ENCODE results near the gene MSGN1. TPM values are rescaled to one million over a fixed set of nuclear protein-coding genes. Genes with fewer than 3 reads are reported as not detected.

MSGN1 gene, protein sequence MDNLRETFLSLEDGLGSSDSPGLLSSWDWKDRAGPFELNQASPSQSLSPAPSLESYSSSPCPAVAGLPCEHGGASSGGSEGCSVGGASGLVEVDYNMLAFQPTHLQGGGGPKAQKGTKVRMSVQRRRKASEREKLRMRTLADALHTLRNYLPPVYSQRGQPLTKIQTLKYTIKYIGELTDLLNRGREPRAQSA
- 1 to 10 TPM in 3 of 12 donors, under 1 TPM in 5, not detected in 4; 0.34 to 1.5 (median 0.77) TPM for polyA plus RNA-seq (ENCODE audit: insufficient read length in 12 of 12)
- long read RNA-seq, donor 1: 0 reads
- long read RNA-seq, donor 2: 0 reads
- long read RNA-seq, donor 3, partial matches to known transcripts: 0 of 1 reads
- long read RNA-seq, donor 3, other reads (novel, unspliced or antisense): 0 of 1 reads
- long read RNA-seq, donor 4: 0 reads
- long read RNA-seq, donor 5: 0 reads
- long read RNA-seq, donor 6: 0 reads
- long read RNA-seq, donor 7: 0 reads
- long read RNA-seq, donor 8: 0 reads
- long read RNA-seq, donor 9: 0 reads
- long read RNA-seq, donor 10: 0 reads
- long read RNA-seq, donor 11: 0 reads

DNA sequence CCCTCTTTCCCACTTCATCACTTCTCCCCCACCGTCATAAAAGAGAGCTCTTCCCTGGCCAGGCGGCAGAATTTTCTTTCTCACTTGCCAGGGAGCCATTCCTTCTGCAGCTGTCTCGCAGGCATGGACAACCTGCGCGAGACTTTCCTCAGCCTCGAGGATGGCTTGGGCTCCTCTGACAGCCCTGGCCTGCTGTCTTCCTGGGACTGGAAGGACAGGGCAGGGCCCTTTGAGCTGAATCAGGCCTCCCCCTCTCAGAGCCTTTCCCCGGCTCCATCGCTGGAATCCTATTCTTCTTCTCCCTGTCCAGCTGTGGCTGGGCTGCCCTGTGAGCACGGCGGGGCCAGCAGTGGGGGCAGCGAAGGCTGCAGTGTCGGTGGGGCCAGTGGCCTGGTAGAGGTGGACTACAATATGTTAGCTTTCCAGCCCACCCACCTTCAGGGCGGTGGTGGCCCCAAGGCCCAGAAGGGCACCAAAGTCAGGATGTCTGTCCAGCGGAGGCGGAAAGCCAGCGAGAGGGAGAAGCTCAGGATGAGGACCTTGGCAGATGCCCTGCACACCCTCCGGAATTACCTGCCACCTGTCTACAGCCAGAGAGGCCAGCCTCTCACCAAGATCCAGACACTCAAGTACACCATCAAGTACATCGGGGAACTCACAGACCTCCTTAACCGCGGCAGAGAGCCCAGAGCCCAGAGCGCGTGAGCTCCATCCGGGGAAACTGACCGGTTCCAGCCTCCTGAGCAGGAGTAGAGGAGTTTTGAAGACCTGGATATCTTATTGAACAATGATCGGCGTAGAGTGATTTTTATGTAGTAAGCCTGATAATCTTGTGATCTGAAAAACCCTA, at the start of gene MSGN1:
Gene MSGN1, plus strand, starts transcription at position 65 of the 850 bp plus-strand sequence. Its CDS starts 59 bp downstream, at position 124.
- DNase-seq: no peak

DNA sequence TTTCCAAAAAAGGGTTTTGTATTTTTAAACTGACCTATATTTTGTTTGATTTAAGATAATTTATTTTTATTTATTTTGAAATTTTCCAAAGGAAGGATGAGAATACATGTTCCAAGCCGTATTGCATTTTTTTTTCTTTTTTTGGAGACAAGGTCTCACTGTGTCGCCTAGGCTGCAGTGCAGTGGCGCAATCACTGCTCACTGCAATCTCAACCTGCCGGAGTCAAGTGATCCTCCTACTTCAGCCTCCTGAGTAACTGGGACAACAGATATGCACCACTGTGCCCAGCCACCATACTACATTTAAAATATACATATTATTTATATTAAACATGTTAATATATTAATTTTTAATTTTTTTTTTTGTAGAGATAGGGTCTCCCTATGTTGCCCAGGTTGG, 47.4 kb upstream of the MSGN1 start:
- DNase-seq: no peak

DNA sequence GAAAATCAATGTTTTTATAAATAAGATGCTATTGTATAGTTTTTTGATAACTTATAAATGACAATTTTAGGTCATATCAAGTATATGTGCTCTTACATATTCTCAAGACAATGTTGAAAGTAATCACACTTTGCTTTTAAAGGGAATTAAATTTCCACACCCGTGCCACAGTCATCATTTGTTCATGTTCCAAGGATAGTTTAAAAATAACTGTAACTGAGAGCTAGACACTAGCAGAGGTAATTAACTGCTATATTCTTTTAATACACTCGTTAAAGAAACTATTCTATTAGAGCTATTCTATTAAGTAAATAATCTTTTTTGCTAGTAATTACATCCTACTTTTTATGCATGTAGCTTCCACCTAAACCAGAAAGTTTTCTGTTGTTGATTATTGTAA, 44.3 kb upstream of the MSGN1 start:
- no peak for DNase-seq

DNA sequence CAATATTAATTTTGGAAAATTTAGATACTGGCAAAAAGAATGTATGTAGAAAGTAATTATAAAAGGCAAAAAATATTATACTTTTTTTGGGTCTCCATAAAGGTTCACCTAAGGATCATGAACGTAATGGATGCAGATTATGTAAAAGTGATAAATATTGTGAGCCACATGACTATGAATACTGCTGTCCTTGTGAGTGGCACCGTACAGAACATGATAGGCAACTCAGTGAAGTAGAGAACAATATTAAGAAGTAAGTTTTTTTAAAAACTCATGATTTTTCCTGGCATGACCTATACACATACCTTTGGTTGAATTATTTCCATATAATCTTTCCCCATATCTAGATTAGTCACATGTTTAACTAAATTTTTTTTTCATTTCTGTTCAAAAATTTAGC, 43.7 kb upstream of the MSGN1 start:
- no peak for DNase-seq

DNA sequence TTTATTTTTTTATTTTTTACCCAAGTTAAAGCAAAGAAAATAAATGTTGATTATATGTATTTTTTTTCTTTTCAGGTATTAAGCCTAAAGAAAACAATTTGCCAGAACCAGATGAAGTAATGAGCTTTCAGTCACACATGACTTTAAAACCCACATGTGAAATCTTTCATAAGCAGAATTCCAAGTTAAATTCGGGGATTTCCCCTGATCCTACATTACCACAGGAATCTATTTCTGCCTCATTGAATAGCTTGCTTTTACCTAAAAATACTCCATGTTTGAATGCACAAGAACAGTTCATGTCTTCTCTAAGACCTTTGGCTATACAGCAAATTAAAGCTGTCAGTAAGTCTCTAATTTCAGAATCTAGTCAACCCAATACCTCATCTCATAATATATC, 35.7 kb upstream of the MSGN1 start:
- DNase-seq: no peak

DNA sequence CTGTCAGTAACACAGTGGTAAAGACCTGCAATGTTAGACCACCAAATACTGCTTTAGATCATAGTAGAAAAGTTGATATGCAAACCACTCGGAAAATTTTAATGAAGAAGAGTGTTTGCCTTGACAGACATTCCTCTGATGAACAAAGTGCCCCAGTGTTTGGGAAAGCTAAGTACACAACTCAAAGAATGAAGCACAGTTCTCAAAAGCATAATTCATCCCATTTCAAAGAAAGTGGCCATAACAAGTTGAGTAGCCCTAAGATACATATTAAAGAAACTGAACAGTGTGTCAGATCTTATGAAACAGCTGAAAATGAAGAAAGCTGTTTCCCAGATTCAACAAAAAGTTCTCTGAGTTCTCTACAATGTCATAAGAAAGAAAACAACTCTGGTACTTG, 34.8 kb upstream of the MSGN1 start:
- DNase-seq: no peak

DNA sequence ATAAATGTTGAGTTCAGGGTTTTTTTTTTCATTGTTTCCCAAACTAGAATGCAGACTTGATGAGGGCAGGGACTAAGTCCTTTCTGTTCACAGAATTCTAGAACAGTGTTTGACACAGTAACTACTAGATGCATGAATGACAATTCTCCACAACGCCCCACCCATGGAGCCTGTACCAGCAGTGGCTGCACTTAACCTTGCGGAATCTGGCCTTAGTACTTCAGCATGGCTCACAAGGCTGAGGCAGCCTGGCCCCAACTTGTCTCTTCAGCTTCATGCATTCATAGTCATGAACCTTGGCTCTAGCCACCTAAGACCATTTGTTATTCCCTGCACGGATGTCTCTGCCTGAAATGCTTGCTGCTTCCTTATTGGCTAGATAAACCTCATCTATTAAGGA, 29.5 kb upstream of the MSGN1 start:
- DNase-seq: no peak

DNA sequence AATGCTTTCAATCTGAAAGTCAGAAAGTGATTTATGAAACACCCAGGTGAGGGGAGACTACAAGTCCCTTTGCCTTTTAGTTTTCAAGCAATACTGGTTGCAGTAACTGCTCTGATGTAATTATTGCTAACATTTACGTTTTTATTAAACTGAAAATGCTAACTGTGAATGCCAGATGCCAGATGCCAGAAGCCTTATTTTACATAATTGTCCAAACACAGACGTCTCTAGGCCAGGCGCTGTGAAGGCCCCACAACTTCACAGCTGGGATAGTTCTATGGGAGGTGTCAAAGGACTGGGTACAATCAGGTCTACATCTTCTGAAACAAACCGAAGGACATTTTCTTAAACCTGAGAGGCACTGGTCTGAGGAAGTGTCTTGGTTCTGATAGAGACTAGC, 27.5 kb upstream of the MSGN1 start:
- DNase-seq: no peak

DNA sequence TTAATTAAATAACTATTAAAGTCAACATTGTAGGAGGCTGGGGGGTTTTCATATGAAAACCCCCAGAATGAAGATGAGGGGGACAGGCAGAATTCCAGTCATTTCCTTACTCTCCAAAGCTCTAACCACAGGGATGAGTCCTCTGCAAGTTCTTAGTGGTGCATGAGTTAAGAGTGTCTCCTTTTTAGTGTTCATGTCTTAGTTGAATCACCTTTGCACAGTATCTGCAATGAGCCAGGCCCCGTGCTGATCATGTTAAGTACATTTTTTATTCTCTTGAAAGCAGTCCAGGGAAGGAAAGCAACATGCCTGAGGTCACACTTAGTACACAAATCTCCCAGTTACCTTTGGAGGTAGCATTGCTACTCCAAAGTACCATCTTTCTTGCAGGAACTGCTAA, 25.7 kb upstream of the MSGN1 start:
- no peak for DNase-seq

DNA sequence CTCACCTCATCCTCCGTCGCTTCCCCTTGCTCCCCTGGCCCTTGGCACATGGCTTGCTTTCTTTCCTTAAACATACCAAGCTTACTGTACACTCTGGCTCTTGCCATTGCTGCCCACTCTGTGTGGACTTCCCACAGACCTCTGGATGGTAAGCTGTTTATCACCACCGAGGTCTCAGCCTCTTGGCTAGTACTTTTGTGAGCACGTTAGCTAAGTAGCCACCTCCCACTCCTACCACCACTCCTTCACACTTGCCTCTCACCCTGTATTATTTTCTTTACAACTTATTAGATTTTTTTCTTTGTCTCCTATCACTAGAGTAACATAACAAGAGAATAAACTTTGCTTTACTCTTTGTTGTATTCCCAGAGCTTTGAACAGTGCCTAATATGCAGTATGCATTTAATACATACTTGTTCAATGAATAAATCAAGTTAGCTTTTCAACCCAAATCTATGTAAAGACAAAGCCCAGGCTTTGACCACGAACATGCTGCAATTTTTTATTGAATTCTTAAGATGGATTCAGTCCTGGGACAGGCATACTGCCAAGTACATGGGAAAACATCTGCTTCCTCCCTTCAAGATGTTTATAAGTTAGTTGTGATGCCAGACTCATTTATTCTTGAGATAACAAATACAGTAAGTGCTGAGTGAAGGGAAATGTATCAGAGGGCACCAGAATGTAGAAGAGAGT, 25.0 kb upstream of the MSGN1 start:
- peak; percentile 85 for DNase-seq

DNA sequence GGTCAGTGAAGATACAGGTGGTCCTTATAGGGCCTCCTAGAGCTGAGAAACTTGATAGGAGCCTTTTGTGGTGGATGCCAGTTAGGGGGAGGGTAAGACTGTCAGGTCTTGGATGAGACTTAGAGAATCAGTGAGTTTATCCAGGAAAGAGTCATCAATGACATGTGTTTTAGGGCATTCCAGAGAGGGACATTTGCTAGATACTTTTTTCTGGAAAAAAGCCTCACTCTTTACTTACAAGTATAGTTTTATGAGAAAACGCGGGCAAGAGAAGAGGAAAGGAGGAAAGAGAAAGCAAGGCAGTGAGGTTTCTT, 24.5 kb upstream of the MSGN1 start:
- DNase-seq: no peak

DNA sequence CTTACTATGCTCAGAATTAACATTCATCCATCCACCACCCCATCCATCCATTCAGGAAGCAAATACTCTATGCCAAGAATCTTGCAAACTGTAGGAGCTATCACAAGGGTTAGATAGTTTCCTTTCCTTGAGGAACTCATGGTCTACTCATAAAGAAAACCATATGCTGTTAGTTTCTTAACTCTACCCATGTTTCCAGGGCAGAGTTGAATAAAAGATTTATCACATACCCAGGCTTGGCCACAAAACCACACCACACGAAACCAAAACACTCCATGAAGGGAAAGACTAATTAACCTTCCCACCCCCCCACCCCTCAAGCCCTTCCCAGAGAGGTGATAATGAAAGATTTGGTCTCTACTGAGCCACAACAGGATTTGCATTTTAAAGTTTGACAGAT, 23.7 kb upstream of the MSGN1 start:
- no peak for DNase-seq

DNA sequence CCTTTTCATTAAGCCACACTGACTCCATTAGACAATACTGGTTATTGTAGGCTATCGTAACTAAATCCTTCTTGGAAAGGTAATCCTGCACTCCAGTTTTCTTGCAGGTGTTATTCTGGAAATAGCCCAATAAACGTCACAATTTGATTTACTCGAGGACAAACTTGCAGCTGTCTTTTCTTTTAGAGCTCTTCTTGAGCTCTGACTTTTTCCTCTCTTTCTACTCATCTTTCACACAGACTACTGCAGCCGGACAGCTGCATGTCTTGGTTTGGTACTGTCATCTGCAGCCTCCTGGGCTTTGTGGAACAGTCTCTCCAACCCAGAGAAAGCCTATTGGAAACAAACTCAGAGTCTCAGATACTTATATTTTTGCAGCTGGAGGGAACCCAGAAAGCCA, 23.0 kb upstream of the MSGN1 start:
- DNase-seq: no peak

DNA sequence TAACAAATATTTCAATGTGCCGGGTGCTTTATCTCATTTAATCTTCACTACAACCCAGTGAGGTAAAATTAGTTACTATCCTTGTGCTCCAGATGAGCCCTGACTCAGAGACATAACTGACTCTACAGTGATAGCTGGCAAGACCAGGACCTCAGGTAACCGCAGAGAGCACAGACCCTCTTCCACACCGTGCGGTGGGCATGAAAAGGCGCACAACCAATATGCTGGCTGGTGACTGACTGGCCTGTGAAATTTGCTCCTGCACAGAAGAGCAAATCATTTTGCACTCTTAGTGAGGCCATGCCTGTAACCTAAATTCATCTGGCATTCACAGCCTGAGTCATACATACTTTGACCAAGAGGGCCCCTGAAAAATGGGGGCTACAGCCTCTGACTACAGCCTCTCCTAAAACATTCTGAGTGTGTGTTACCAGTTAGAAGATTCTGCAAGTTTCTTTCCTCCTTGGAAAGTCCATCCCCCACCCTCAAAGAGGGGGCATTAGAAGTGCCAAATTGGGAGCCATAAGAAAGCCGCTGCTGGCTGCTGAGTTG, 22.4 kb upstream of the MSGN1 start:
- no peak for DNase-seq

DNA sequence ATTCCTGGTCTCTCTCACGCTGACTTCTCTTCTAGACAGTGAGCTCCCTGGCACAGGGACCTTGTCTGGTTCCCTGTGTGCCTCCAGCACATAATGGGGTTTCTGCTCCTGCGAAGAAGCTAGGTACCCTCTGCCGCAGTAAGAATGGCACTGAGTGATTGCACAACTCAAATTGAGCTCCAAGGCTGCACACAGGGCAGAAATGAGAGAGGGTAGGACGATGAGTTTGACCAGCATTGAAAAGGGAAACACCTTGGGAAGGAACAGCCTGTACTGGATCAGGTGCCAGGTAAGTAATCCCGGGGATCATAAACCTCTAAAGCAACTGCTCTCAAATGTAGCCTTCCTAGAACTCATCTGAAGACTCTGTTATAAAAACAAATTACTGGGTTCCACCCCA, 21.0 kb upstream of the MSGN1 start:
- DNase-seq: no peak

DNA sequence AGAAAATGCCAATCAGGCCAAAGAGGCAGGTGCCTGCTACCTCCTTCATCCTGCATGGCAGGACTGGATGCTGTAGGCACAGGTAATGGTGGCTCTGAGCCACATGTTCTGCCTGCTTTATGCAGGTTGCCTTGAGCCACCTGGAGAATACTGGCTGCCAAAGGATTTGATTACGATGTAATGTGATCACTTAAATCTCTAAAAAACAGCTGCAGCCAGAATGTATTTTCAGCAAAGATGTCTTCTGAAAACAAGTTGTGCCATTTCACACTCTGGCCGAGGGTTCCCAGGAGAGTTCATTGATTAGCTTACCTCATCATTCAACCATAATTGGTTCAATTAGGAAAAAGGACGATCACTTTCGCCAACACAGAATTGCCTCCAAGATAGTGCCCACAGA, 17.9 kb upstream of the MSGN1 start:
- no peak for DNase-seq

DNA sequence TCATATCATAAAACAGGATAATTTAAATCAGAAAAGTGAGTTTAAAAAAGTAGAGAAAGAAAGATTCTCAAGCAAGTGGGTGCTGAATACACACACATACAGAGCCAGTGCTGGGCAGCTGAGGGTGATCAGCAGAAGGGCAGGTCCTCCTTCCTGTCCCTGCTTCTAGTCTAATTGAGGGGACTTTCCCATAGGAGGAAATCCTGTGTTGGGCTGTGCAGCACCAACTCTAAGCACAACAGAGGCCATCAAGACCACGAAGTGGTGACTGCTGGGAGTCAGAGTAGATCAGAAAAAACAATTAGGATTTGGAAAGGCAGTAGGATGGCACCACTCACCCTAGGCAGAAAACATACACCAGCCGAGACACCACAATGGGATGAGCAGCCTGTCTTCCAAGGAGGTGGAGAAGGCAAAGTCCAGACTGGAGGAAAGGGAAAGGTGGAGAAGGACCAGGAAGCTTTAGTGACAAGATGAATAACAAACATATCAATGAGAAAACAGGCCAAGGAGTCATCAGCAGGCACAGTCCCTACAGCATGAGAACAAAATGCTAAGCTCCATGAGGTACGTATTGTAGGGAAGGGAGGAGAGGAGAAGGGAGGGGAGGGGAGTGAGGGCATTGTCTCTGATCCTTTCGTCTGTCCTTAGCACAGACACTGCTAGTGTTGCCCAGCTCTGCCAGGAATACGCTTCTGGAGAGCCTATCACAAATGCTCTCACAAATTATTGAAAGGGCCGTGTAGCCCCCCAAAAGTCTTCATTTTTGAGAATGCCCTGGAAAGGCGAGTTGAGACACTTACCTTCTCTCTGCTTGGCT, 16.7 kb upstream of the MSGN1 start:
- DNase-seq: no peak

DNA sequence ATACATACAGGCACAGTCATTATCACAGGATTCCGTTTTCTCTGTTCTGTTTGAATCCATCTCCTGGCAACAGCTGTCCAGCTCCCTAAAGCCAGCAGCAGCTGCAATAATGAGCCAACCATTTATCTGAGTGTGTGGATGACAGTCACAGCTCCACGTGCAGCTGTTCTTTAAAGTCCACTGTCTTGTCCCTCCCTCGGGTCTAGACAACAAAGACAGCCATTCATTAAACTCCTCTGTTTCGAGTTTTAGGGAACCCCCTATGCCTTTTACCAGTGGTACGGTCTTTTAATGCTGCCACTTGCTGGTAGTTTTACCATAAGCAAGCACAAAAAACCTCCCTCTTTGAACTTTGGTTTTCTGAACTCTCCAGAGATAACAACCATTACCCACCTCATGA, 16.0 kb upstream of the MSGN1 start:
- DNase-seq: peak; percentile 52

DNA sequence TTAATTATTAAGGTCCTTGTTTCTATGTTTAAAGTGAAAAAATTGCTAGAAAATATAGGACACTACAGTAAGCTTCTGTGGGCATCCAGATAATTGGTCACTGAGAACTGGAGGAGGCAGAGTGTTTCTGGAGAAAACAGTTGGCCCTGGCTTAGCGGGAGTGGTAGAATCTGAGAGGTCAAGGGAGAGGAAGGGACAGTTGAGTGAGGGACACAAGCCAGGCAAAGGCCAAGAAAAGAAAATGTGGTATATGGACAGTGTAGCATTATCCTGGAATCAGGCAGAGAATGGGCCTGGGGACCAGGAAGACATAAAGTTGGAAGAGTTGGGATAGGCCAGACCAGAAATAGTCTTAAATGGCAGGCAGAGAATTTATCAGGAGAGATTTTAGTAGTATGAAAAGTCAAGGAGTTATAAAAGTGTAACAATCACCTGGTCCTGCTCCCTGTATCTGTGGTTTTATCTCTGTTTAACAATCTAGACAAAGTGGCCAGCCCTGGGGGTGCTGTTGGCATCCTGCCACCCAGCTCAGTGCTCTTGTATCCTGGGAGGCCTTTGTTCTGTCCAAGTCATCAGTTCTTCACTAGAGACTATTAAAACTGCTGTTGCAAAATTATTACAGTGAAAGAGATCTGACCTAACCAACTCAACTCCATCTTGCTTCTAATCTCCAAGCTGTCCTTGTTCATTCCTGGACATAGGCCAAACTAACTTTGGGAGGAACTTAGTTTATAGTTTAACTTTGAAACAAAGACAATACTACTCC, 15.4 kb upstream of the MSGN1 start:
- DNase-seq: no peak

DNA sequence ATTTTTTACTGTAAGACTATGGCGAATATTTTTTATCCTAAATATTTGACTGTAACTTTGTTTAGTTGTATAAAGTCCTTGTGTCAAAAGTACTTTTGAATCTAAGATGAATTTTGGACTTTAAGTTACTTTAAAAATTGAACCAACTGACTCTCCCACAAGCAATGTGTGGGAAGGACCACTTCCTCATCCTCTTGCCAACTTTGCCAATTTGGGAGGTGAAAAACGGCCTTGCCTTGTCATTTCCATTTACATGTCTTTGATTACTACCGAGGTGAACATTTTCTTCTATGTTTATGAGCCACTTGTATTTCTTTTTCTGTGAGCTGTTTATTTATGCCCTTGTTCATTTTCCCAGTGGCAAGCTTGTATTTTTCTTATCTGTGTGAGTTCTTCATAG, 12.8 kb upstream of the MSGN1 start:
- DNase-seq: no peak

DNA sequence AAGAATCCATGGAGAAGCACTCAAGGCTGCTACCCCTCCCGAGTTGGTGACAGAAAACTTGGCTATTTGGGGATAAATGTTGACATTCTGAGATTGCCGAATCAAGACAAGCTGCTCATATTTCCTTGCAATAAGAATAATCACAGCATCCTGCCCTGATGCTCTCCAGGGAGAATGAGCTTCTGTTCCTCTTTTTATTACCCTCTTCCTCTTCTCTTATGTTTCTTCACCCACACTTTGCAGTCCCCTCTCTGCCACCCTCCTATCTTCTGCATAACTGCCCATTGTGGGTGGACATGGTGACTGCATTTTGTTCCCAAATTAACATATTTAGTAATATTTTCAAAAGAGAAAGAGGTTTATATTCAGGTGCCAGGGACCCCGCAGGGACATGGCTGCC, 11.9 kb upstream of the MSGN1 start:
- DNase-seq: no peak
